ENCODE measurements around the gene SOX18.

GRCh38 chr20:64065974-64066343 lies 16.5 kb upstream of the SOX18 start:
- TF ChIP-seq POLR2AphosphoS5 (IDR thresholded peaks at IDR 0.05; ENCODE audit: low read depth, low read length) (no peak), REST (IDR thresholded peaks at IDR 0.05; ENCODE audit: insufficient read depth in 1 of 2, low read depth in 2 of 2, low read length in 2 of 2) (no peak), TAF1 (IDR thresholded peaks at IDR 0.05; ENCODE audit: borderline replicate concordance, insufficient read depth, low read length) (no peak), SIN3A (IDR thresholded peaks at IDR 0.05; ENCODE audit: borderline replicate concordance, insufficient read depth, low read length) (no peak), FOXP2 (optimal IDR thresholded peaks at IDR 0.05; ENCODE audit: borderline replicate concordance, extremely low read depth, extremely low read length, insufficient read depth) (no peak)
